Measurements from ENCODE around the gene PHF8.

PHF8 gene

GRCh38 chrX:53969540-53969939 is 74.7 kb downstream of the PHF8 start:
- H3K36me3 Mint-ChIP-seq (ENCODE audit: low read depth), result peaks cover 79% of the 10 kb centered on the region

GRCh38 chrX:53950130-53950733 is 94.0 kb downstream of the PHF8 start:
- no peak for DNase-seq
- Mint-ChIP-seq H3K27ac (no peak overlapping the region), H3K27me3 (peaks cover 16% of the 10 kb centered on the region), H3K4me1 (ENCODE audit: low read depth) (no peaks in the 10 kb centered on the region), H3K4me3 (no peak overlapping the region), H3K36me3 (ENCODE audit: low read depth) (peaks cover 57% of the 10 kb centered on the region), H3K9me3 (no peaks in the 10 kb centered on the region)

More at GRCh38 chrX:53969540-53969939, 74.7 kb downstream of the PHF8 start:
- H3K9me3 Mint-ChIP-seq, result peaks cover 5% of the 10 kb centered on the region
- H3K4me3 Mint-ChIP-seq, result no peak overlapping the region
- H3K27me3 Mint-ChIP-seq, result peaks cover 30% of the 10 kb centered on the region
- H3K4me1 Mint-ChIP-seq (ENCODE audit: low read depth), result no peaks in the 10 kb centered on the region
- no peak overlapping the region for H3K27ac Mint-ChIP-seq
- no peak for DNase-seq

DNA sequence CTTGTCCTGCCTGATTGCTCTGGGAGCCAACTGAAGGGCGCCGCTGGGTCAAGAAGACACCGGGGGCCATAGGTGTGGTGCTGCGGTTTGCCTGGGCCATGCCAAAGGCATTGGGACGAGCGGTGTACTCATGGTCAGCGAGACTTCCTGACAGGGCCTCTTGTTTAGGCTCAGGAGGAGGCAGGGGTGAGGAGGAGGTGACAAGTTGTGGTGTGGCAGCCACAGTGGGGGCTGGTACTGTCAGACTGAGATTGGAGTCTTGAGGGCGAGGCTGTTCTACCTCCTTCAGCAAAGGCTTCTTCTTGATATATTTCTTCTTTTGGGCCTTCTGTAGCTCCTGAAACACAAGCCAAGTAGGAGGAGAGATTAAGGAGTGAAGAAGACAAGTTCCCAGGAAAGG is 104.1 kb downstream of the PHF8 start:
- Mint-ChIP-seq H3K27ac (no peak overlapping the region), H3K27me3 (peaks cover 18% of the 10 kb centered on the region), H3K36me3 (ENCODE audit: low read depth) (peaks cover 62% of the 10 kb centered on the region), H3K4me1 (ENCODE audit: low read depth) (peaks cover 9% of the 10 kb centered on the region), H3K9me3 (no peaks in the 10 kb centered on the region), H3K4me3 (no peak overlapping the region)
- DNase-seq, result no peak

GRCh38 chrX:53939127-53939526 is 105.1 kb downstream of the PHF8 start:
- Mint-ChIP-seq H3K4me3 (no peak overlapping the region), H3K9me3 (no peaks in the 10 kb centered on the region), H3K27ac (no peak overlapping the region), H3K27me3 (peaks cover 24% of the 10 kb centered on the region), H3K36me3 (ENCODE audit: low read depth) (peaks cover 59% of the 10 kb centered on the region), H3K4me1 (ENCODE audit: low read depth) (peaks cover 9% of the 10 kb centered on the region)
- no peak for DNase-seq

DNA sequence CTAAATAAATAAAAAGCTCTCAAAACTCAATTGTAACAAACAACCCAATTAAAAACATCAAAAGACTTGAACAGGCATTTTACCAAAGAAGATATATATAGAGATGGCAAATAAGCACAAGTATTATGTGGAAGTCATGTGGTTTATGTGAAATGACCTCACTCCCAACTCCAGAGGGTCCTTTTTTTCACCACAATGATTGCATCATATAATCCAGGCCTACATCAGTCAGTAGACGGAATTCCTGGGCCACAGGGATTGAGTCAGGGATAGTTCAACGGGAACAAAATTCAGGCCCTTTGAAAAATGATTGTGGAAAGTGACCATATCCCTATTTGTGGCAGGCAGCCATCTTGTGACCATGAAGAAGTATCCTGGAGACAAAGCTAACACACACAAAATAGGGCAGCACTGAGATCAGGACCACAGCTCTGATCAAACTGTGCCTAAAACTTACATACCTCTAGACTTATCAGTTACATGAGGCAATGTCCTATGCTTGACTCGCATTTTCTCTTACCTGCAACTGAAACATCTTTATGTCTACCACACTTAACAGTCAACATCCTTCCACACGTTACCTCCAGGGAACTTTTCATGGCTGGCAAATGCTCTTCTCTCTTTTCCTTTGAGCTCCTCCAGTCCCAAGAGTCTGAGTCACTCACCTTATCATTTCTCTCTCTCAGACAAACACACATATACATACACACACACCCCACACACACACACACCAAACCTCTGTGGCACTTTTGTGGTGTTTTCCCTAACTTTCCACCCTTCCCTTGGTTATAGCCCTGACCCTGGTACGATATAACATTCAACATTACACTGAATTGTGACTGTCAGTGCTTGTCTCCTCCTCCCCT is 113.5 kb downstream of the PHF8 start:
- no peak overlapping the region for H3K27ac Mint-ChIP-seq
- peaks cover 33% of the 10 kb centered on the region for H3K27me3 Mint-ChIP-seq
- no peaks in the 10 kb centered on the region for H3K36me3 Mint-ChIP-seq (ENCODE audit: low read depth)
- H3K9me3 Mint-ChIP-seq, result no peaks in the 10 kb centered on the region
- no peak overlapping the region for H3K4me3 Mint-ChIP-seq
- peaks cover 10% of the 10 kb centered on the region for H3K4me1 Mint-ChIP-seq (ENCODE audit: low read depth)
- no peak for DNase-seq

GRCh38 chrX:53926030-53926429 is 118.2 kb downstream of the PHF8 start:
- Mint-ChIP-seq H3K4me1 (ENCODE audit: low read depth) (peaks cover 2% of the 10 kb centered on the region), H3K4me3 (no peak overlapping the region), H3K9me3 (no peaks in the 10 kb centered on the region), H3K27me3 (peaks cover 32% of the 10 kb centered on the region), H3K27ac (no peak overlapping the region), H3K36me3 (ENCODE audit: low read depth) (no peaks in the 10 kb centered on the region)
- no peak for DNase-seq

- Mint-ChIP-seq H3K4me1 (ENCODE audit: low read depth) (no peaks in the 10 kb centered on the region), H3K27ac (no peak overlapping the region), H3K36me3 (ENCODE audit: low read depth) (no peaks in the 10 kb centered on the region), H3K27me3 (peaks cover 42% of the 10 kb centered on the region), H3K4me3 (no peak overlapping the region), H3K9me3 (no peaks in the 10 kb centered on the region)
- DNase-seq, result no peak
These were observed 125.6 kb downstream of the PHF8 start for GRCh38 chrX:53918702-53919101.

DNA sequence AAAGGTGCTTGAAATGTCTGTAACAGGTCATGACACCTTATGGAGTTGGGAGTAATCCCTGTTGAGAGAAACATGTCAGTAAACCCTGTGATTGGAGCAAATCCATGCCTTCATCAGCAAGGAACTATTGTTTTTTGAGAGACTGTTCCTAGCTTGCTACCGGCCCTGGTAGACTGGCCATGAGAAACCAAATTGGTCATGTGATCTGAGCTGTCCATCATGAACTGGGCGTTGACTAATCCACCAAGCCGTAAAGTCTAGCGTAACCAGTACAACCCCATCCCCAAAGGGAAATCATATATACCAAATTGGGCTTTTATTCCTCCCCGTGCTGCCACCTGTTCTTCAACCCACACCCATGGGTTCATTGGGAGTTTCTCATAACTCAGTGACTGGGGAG is 143.7 kb downstream of the PHF8 start:
- no peaks in the 10 kb centered on the region for H3K9me3 Mint-ChIP-seq
- no peak overlapping the region for H3K27ac Mint-ChIP-seq
- H3K36me3 Mint-ChIP-seq (ENCODE audit: low read depth), result no peaks in the 10 kb centered on the region
- no peak for DNase-seq
- no peaks in the 10 kb centered on the region for H3K4me1 Mint-ChIP-seq (ENCODE audit: low read depth)
- no peak overlapping the region for H3K4me3 Mint-ChIP-seq
- H3K27me3 Mint-ChIP-seq, result peaks cover 32% of the 10 kb centered on the region

GRCh38 chrX:53895270-53895669 is 149.0 kb downstream of the PHF8 start:
- H3K36me3 Mint-ChIP-seq (ENCODE audit: low read depth), result no peaks in the 10 kb centered on the region
- no peaks in the 10 kb centered on the region for H3K4me1 Mint-ChIP-seq (ENCODE audit: low read depth)
- no peaks in the 10 kb centered on the region for H3K9me3 Mint-ChIP-seq
- no peak overlapping the region for H3K4me3 Mint-ChIP-seq
- no peak for DNase-seq
- peaks cover 37% of the 10 kb centered on the region for H3K27me3 Mint-ChIP-seq
- H3K27ac Mint-ChIP-seq, result no peak overlapping the region

Data from activated T-cell treated with anti-CD3 and anti-CD28 coated beads, Interleukin-2, amount 50 U/mL, for 24 hours (primary cell).